Renal cortex interstitium (tissue), 11 donors: ENCODE measurements around the gene CERS6. TPM values are rescaled to one million over a fixed set of nuclear protein-coding genes. Genes with fewer than 3 reads are reported as not detected.

Experiments
- DNase-seq, 11 donors: peaks; one replicate each; pipeline ENCODE4 v3.0.0-alpha.2; 2013; ENCODE audit warnings: low read depth in 9 of 11, low spot score in 4 of 11; ENCODE audit errors: extremely low read depth in 1 of 11
- polyA plus RNA-seq, 3 donors: library from polyadenylated mRNA; unstranded; fragments of 120-200 nt; gene quantifications; one replicate each; pipeline ENCODE4 v1.2.1, GENCODE V29; 2013; ENCODE audit not compliant: insufficient read length in 3 of 3

The CERS6 gene
- polyA plus RNA-seq, 3 donors = 44.2 to 54.8 (median 47.0) TPM

DNA sequence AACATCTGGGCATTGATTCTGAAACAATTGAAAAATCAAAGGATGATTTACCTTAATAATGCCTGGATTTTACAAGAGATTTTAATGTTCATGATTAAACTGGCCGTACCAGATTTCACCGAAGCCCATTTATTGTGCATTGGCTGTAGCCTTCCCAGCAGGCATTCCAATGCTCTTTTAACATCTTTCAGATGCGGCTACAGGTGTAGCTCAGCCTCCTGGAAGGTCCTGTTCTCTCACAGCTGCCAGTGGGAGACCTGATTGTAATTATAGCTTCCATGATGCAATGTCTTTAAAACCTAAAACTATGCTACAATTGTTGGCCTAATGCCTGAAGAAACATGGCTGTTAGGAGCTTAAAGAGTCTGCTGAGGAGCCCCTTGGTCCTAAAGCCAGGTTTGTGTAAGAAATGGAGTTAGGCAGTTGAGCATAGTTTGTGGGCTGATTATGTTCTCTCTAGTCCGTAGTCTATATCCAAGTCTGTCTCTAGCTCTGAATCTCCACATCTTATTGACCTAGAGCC is 147.4 kb downstream of the CERS6 start:
- DNase-seq = no peak

DNA sequence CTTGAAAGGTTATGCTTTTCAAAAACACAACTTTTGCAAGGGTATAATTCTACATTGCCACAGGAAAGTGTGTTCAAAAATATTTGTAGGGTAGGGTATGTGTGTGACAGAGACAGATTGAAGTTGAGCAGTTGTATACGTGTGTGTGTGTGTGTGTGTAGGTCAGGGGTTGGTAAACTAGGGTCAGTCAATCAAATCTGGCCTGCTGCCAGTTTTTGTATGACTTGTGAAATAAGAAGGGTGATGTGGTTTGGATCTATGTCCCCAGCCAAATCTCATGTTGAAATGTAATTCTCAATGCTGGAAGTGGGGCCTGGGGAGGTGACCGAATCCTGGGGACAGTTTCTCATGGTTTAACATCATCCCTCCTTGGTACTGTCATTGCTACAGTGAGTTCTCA is 148.2 kb downstream of the CERS6 start:
- DNase-seq = no peak

DNA sequence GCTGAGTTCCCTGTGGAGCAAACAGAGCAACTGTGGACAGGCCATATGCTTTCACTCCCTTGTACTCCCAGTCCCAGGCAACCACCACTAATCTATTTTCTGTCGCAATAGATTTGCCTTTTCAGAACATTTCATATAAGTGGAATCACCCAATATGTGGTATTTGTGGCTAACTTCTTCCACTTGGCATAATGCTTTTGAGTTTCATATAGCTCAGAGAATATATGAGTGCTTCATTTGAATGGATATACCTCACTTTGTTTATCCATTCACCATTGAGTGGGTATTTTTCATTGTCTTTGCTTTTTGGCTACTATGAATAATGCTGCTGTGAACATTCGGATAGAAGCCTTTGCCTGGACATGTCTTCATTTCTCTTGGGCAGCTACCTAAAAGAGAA is 151.9 kb downstream of the CERS6 start:
- no peak for DNase-seq

DNA sequence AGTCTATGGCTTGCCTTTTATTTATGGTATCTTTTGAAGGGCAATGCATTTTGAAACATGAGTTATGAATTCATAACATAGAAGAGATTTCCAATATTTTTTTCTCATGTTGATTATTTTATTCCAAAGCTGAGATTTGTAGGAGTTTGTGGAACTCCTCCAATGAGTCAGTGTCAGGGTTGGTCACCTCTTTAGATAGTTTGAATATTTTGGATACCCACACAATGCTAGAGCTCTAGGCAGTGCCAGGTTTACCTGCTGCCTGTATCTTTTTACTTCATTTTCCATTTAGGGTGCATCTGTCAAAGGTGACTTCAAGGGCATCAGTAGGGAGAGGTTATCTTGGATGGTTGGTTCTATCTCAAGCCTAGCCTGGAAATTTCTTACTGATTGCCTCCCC is 152.7 kb downstream of the CERS6 start:
- DNase-seq = no peak

DNA sequence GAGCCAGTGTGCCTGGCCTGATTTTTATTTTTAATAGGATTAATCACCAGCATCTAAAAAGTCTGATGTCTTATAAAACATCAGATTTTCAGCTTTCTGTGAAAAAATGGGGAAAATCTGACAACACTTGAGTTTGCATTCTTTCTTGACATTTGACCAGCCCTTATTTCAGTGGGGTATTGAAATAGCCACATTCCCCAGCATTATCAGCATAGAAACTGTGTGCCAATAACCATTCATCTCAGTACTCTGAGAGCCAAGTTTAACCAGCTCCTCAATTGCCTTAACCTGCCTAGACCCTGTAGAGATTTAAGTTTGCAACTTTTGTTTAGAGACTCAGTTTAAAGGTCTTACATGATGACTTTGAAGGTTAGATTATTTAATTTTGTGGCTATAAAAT is 155.0 kb downstream of the CERS6 start:
- DNase-seq = no peak

DNA sequence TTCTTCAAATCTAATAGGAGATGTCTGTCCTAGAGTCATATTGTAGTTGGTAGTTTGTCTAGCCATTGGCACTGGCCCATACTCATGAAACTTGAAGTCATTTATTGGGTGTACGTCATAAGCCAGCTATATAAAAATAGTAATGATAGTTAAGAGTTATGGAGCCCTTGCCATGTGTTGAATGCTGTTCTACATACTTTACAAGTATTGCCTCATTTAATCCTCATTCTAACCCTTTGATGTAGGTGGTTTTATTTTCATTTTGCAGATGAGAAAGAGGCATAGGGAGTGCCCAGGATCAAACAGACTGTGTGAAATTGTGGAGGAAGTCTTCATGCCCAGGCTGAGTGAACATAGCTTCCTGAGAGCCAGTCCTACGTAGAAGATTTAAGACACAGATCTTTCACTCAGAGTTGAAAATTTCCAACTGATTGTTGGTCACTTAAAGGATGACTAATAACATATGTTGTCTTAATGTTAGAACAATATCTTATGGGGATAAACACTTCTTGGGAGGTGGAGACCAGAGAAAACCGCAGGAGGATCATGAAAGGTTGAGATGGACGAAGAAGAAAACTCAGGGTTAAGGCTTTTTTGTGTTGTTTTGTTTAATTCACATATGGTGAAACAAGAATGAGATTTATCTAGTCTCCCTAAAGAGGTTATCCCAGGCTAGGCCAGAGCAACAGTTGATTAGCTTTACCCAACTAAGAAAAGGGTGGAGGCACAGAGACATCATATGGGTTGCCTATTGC is 156.0 kb downstream of the CERS6 start:
- DNase-seq = no peak

DNA sequence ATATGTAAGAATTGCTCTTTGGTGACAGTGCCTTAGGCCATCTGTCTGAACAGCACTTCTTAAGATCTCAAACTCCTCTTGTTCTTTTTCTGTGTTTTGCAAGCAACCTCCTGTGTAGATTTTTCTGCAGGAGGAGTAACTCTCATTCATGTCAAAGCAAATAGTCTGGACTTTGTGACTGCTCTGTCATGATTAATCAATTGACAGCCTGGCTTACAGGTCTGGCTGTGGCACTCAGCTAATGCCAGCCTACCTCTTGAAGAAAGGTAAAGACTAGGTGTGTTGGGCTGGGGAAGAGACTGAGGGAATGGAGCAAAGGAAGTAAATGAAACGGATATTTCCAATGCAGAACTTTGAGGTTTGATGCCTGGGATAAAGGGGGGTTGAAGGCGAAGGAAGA is 156.6 kb downstream of the CERS6 start:
- DNase-seq = no peak

DNA sequence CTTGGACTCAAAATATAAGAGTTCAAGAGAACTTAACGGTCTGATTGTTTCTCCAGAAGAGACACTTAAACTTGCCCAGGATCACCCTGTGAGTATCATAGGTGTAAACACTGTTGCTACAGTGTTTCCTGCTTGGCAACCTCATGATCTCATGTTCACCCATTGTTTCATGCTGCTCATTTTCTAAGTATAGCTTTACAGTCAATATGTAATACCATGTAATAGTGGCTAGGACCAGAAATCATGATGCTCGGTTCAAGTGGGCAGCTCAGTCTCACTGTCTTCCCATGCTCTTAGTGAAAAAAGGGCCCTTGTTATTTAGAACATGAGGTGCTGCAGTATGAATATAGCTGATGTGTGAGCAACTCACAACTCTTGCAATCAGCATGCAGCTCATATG is 157.5 kb downstream of the CERS6 start:
- DNase-seq = no peak

DNA sequence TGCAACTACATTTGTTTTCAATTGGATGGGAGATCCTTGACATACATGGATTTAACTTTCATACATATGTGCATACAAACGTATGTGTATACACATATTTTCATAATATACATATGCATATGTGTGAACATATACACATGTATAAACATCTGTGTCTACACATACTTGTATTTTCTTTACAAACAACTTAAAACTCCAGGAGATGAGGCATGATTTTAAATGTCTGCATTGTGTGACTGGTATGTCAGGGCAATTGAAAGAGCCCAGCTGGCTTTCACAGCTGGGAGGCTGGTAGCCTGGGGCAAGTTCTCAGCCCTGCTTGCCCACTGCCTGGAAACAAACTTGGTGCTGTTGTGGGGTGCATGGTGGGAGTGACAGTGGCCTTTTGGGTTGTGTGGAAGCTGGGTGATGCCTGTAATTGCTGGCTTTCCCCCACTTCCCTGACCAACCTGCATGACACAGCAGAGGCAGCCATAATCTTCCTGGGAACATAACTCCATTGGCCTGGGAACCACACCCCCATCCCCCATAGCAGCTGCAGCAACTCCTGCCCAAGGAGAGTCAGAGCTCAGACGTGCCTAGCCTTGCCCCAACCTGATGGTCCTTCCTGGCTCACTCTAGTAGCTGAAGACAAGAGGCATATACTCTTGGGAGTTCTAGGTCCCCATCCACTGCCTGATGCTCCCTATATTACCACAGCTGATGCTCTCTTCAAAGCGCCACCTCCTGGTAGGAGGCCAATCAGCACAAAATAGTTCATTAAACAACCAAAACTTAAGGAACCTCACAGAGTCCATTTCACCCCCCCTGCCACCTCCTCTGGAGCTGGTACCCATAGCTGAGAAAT is 158.3 kb downstream of the CERS6 start:
- DNase-seq = no peak

DNA sequence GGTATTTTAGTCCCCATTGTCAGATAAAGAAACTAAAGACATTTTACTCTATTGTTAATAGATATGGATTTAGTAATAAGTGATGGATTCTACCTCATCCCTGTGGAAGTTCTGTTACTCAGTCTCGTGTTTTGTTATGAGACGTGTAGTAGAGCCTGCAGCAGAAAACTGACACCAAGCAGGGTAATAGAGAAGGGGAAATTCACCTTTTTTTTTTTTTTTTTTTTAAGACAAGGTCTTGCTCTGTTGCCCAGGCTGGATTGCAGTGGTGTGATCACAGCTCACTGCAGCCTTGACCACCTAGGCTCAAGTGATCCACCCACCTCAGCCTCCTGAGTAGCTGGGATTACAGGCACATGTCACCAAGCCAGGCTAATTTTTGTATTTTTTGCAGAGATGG is 164.5 kb downstream of the CERS6 start:
- DNase-seq = no peak

DNA sequence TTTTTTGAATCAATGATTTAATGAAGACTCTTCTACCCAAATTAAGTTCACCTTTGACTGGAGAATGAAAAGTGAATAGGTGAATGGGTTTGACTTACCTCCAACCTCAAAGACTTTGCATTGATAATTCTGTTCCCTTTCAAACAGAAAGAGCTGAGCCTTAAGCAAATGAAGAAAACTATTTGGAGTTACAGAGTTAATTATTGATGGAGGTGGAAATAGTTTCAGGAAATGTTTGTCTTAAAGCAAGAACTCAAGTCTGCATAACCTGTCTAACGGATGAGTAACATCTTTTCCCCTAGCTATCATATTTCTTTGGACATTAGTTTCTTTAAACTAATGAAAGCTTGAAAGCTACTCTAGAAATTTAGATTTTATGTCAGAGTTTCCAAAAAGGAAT is 166.5 kb downstream of the CERS6 start:
- peak in 1 of 11 donors; percentile 47 for DNase-seq

DNA sequence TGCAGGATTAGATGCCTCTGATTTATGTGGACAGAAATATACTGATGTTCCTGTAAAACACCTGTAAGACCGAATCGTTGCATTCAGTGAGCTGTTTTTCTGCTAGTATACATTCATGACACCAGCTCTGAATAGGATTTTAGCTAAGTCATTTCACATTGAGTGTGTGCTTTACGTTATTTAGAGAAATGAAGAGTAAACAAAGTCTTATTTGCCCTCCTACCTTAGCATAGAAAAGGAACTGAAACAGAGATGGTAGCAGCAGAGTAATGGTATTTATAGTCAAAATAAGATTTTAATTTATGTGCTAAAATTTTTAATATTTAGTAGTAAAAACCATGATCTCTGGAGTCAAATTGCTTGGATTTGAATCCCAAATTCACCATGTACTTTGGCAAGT is 168.0 kb downstream of the CERS6 start:
- no peak for DNase-seq

DNA sequence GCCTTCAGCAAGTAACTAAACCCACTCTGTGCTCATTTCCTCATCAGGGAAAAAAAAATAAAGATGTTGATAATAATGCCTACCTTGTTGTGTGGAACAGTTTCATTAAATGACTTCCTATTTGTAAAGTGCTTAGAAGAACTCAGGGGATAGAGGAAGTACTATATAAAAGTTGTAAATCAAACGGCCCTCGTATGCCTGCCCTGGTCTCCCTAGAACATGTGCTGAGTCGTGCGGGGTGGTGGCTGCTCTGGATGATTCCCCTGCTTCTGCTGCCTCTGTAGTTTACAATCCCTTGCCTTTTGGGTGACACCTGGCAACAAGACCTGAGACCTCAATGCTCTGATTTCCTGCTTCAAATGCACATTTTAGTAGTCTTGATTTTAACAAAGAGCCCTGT is 170.0 kb downstream of the CERS6 start:
- no peak for DNase-seq

DNA sequence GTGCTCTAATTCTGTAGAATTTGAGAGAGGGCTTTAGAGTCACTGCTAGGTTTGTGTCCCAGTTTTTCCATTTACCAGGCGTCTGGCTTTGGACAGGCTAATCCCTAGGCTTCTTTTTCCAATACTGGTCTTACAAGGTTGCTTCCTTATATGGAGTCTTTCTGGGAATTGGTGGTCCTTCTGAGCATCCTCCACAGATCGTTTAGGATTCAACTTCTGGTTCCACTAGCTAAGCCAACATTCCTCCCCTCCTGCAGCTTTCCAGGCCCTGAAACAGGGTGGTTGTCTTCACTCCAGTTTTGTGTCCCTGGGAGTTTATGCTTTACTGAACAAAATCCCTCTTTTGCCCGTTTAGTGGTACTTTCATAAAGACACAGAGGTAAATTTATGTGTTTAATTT is 170.6 kb downstream of the CERS6 start:
- no peak for DNase-seq

DNA sequence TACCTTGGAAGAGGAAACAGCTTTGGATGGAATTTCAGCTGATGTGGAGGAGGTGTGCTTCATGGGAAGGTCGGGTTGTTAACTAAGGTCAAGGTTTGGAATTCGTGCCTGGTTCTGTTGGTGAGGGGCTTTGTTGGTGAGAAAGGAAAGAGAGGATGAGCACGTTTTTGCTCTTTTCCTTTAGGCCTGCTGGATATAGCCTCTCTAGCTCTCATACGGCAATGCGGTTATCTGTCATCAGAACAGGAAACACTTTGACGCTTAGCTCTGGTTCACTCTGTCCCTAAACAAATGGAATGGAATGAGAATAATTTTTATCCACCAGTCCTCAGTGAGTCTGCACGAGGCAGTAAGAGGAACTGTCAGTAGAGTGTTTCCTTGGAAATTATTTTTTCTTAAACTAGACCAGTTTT is 176.6 kb downstream of the CERS6 start:
- DNase-seq = peak in 6 of 11 donors; percentile 35 to 63 (median 42)

DNA sequence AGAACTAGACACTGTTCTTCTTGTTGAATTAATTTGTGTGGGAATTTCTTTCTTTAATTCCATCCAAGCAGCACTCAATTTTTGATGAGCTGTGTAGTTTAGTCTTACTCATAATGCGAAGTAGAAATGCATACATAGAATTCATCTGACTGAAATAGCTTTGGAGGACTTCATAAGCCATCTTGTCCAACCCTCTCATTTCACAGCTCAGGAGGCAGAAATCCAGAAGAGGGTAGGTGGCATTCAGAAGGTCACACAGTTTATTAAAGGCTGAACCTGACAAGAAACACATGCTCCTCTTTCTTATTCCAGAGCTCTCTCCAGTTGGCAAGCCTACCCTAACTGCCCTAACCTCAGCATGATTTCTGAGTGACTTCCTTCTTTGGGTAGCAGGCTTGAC is 177.1 kb downstream of the CERS6 start:
- no peak for DNase-seq

DNA sequence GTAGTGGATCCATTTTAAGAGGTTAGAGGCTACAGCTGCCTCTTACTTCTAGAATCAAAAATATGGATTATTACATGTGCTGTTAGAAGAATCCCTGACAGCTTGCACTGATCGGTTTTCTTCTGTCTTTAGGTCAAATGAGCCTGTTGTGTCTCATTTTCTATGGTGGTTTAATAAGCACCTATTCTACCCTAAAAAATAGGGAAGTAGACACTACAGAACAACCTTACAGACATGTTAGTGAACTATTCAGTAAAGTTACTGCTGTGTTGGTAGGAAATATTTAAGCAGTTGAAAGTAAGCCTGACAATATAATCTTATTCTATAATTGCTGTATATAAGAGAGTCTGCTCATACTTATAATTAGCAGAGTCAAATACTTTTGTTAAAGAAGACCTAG is 177.8 kb downstream of the CERS6 start:
- DNase-seq = no peak

DNA sequence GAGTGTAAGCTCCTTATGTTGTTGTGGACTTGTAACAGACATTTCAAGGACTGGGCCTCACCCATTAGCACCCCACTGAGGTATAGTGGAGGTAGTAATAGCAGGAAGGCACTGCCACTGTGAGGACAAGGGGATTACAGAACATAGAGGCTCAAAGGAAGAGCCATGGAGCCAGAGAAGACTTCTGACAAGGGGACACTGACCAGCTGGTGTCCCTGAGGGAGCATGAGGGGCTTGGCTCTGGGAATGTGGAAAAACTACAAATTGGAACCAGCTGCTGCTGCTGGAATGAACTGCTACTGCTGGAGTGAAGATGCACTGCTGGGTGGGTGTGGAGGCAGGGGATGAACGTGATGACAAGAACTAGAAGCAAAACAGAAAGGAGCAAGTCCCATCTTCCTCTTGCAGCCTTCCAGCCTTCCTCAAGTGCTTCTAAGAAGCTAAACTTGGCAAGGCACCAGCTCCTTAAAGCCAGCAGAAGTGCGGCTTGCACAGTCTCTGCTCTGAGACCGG is 179.0 kb downstream of the CERS6 start:
- DNase-seq = peak in 9 of 11 donors; percentile 45 to 81 (median 70)

DNA sequence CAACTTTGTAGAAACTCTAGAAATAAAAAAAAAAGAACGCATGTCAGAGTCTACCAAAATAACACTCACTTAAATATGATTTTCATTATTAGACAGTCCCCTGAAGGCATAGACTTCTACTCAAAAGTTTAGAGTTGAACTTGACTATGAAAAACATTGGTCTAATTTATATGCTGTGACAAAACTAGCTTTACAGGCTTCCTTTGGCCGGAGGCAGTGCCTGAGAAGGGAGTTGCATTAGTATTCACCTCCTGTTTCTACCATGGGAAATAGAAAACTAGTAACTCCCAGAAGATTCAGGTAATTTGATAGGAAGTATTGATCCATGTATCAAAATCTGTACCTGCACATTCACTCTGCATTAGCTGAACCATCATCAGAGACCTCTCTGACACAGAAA is 182.9 kb downstream of the CERS6 start:
- DNase-seq = peak in 4 of 11 donors; percentile 32 to 67 (median 40)

DNA sequence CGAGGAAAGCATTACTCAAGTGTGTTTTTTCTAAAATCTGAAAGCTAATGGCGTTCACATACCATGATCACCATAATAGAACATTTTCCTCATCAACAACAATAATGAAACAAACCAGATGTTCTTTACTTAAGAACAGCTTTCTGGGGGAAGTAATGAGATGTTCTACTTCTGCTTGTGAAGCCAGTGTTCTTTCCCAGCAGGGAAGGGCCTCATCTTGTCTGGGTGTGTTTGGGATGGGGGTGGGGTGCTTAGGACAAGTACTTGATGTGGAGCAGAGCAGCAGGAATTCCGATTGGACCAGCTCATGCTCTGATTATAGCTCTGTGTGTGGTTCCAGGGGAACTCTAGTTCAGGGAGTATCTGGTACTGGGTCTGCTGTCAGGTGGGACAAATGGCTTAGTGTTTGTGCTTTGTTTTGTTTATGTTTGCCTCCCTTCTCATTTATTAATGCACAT is 183.4 kb downstream of the CERS6 start:
- peak in 6 of 11 donors; percentile 28 to 73 (median 39) for DNase-seq
